Measurements from ENCODE around the gene N4BP2L1.

- TF ChIP-seq CTCF (IDR thresholded peaks at IDR 0.05; ENCODE audit: low read length) = no peak
- no peak for TF ChIP-seq EZH2phosphoT487 (IDR thresholded peaks at IDR 0.05; ENCODE audit: low read length)
These were observed 10.9 kb upstream of the N4BP2L1 start for GRCh38 chr13:32438871-32439270.
